GM12878 (cell line): ENCODE data around the gene UBE2M. TPM values are rescaled to one million over a fixed set of nuclear protein-coding genes. Genes with fewer than 3 reads are reported as not detected.
A peak's percentile ranks its signal among the peaks of the same experiment; 100 is the strongest.

ENCODE experiments used
- ATAC-seq: fragments of 200-7000 bp; cut with Tn5 transposase; 3 replicates; pipeline ENCODE4 v1.9.1; 2020; ENCODE audit warnings: mild to moderate bottlenecking, moderate library complexity
- BruUV-seq: library from RNA; stranded (reverse); fragments of 400-500 nt; replicated peaks from 2 replicates; lab custom pipeline; 2021; lab: Mats Ljungman, UMichigan
- CTCF ChIA-PET: fragments of 300-600 bp; sonication (Branson Sonifier 250); formaldehyde crosslinking; extraction: SDS; loops from one replicate; lab custom pipeline; 2021; ENCODE audit warnings: inconsistent platforms; lab: Yijun Ruan, JAX
- POLR2A ChIA-PET: fragments of 350-600 bp; formaldehyde crosslinking; extraction: SDS; loops from one replicate; lab custom pipeline; 2021; ENCODE audit warnings: inconsistent platforms; lab: Charles Lee
- RAD21 ChIA-PET: fragments of 300-600 bp; sonication (Branson Sonifier 250); formaldehyde crosslinking; loops from one replicate; lab custom pipeline; 2023; ENCODE audit warnings: antibody characterized with exemption; ENCODE audit not compliant: unreplicated experiment; lab: Charles Lee
- SMC1A ChIA-PET: fragments of 300-600 bp; sonication (Branson Sonifier 250); formaldehyde crosslinking; loops from one replicate; lab custom pipeline; 2023; ENCODE audit not compliant: unreplicated experiment, uncharacterized antibody; lab: Charles Lee
- DNase-seq: peaks from one replicate; pipeline ENCODE4 v3.0.0-alpha.2; 2011; ENCODE audit warnings: low read depth, low spot score
- FAIRE-seq: peaks from 3 replicates; lab custom pipeline; 2011; peaks lifted over from hg19 to GRCh38; lab: Jason Lieb, UNC
- H2AFZ ChIP-seq: 2 replicates; pipeline ENCODE4 v1.6.0; 2011; ENCODE audit warnings: low read depth, low read length, control low read depth; ENCODE audit not compliant: control insufficient read depth
- H3K27ac ChIP-seq: 2 replicates; pipeline ENCODE4 v1.5.1; 2011; ENCODE audit warnings: control low read depth; ENCODE audit not compliant: control insufficient read depth, insufficient read depth
- H3K27me3 ChIP-seq, 2 experiments: replicated peaks in 1 of 2; 2 replicates each; pipeline versions ENCODE4 v1.6.0 to v1.6.1; 2011; ENCODE audit warnings: low read length in 1 of 2; ENCODE audit not compliant: control insufficient read depth in 2 of 2, insufficient read depth in 2 of 2
- H3K36me3 ChIP-seq, 2 experiments: 2 replicates each; pipeline ENCODE4 v1.5.1; 2011; ENCODE audit warnings: low read length in 1 of 2; ENCODE audit not compliant: control insufficient read depth in 2 of 2, insufficient read depth in 2 of 2
- H3K4me1 ChIP-seq: 2 replicates; pipeline ENCODE4 v1.6.1; 2011; ENCODE audit warnings: mild to moderate bottlenecking, low read length, moderate library complexity, mixed read lengths; ENCODE audit not compliant: control insufficient read depth, insufficient read depth
- H3K4me2 ChIP-seq: 2 replicates; pipeline ENCODE4 v1.6.0; 2011; ENCODE audit warnings: control low read depth; ENCODE audit not compliant: control insufficient read depth, insufficient read depth
- H3K4me3 ChIP-seq: fragments of 200-600 bp; sonication (generic); 2 replicates; pipeline ENCODE4 v1.5.1; 2016
- H3K79me2 ChIP-seq: 2 replicates; pipeline ENCODE4 v1.6.0; 2011; ENCODE audit warnings: low read length; ENCODE audit not compliant: control insufficient read depth, insufficient read depth
- H3K9ac ChIP-seq: 2 replicates; pipeline ENCODE4 v1.8.0; 2011; ENCODE audit warnings: low read length, control low read depth, mixed read lengths; ENCODE audit not compliant: control insufficient read depth, insufficient read depth
- H3K9me3 ChIP-seq: replicated peaks from 3 replicates; pipeline ENCODE4 v1.5.1; 2011; ENCODE audit warnings: mild to moderate bottlenecking, low read length; ENCODE audit not compliant: control insufficient read depth, insufficient read depth
- H4K20me1 ChIP-seq: 2 replicates; pipeline ENCODE4 v1.6.0; 2011; ENCODE audit not compliant: control insufficient read depth, insufficient read depth
- EGR1 ChIP-seq, 2 experiments: IDR thresholded peaks; 1 replicate in 1 of 2; 2 replicates in 1 of 2; pipeline ENCODE4 v1.6.1; 2011 to 2012; ENCODE audit warnings: low read depth in 2 of 2, low read length in 2 of 2, borderline replicate concordance in 1 of 2, mild to moderate bottlenecking in 1 of 2, moderate library complexity in 1 of 2
- PML ChIP-seq: IDR thresholded peaks from 2 replicates; pipeline ENCODE4 v1.6.1; 2012; ENCODE audit warnings: low read length, inconsistent platforms
- RFX5 ChIP-seq: IDR thresholded peaks from 2 replicates; pipeline ENCODE4 v1.6.1; 2011; ENCODE audit warnings: low read depth, low read length, improper control_type of control experiment
- RUNX3 ChIP-seq: IDR thresholded peaks from 2 replicates; pipeline ENCODE4 v1.6.1; 2012; ENCODE audit warnings: low read length, inconsistent platforms
- SIN3A ChIP-seq: IDR thresholded peaks from 2 replicates; pipeline ENCODE4 v1.6.1; 2012; ENCODE audit warnings: low read depth, low read length, improper control_type of control experiment
- ZNF622 ChIP-seq: fragments of 450-650 bp; IDR thresholded peaks from 2 replicates; pipeline ENCODE4 v1.6.1; 2017; ENCODE audit warnings: mild to moderate bottlenecking, inconsistent platforms
- WGBS: methylation state at CpG from one replicate; pipeline ENCODE4 v1.1.6; 2016; ENCODE audit warnings: low lambda C conversion rate; ENCODE audit not compliant: insufficient replicate concordance, insufficient coverage; ENCODE audit errors: missing lambda C conversion rate; 5-methylcytosine and 5-hydroxymethylcytosine counted together
- in situ Hi-C: fragments of 300-500 bp; cut with MboI; formaldehyde crosslinking; loops from 9 replicates; pipeline ENCODE4 v1.14.3; 2018; ENCODE audit warnings: mixed read lengths
- intact Hi-C: fragments of 100-400 bp; cut with micrococcal nuclease; formaldehyde crosslinking; loops from one replicate; pipeline ENCODE4 v1.14.2; 2022; ENCODE audit not compliant: unreplicated experiment
- polyA plus RNA-seq, 11 experiments: library from polyadenylated mRNA; depleted of rRNA in 4 of 11; unstranded in 6 of 11; stranded (reverse) in 5 of 11; fragments of >200 nt; fragmentation: Nextera tagmentation in 4 of 11; fragmentation: Illumina TruSeq in 1 of 11; extraction: Ambion mirVana in 4 of 11; extraction: Trizol in 1 of 11; gene quantifications; 1 replicate in 1 of 11; 2 replicates in 10 of 11; pipeline versions ENCODE4 v1.2.1 to v1.2.3, GENCODE V29; 2011 to 2016; ENCODE audit warnings: inconsistent platforms in 2 of 11, missing spikeins in 2 of 11, low read depth in 1 of 11
- total RNA-seq, 4 experiments: library from RNA; depleted of rRNA in 3 of 4; stranded (reverse); fragments of >200 nt in 3 of 4; fragmentation: Illumina TruSeq in 1 of 4; extraction: Trizol in 1 of 4; gene quantifications; 2 replicates each; pipeline versions ENCODE4 v1.2.1 to v1.2.3, GENCODE V29; 2013 to 2021
- TF ChIP-seq, protein P1 (sequence below): IDR thresholded peaks from 2 replicates; pipeline ENCODE4 v1.6.1; 2011; ENCODE audit warnings: borderline replicate concordance, low read depth, mild to moderate bottlenecking, moderate library complexity, low read length; ENCODE audit not compliant: insufficient read depth, poor library complexity, severe bottlenecking
- TF ChIP-seq, protein P2 (sequence below): fragments of 150-350 bp; IDR thresholded peaks from 2 replicates; pipeline ENCODE4 v1.6.1; 2016; ENCODE audit warnings: low read depth, low read length

Gene UBE2M
- total and polyA plus RNA-seq, 10 of the 15 experiments (the other 5 are each of a cell fraction or from before 2014, with no cell fraction given): 1.4 to 105 (median 73.9) TPM

DNA sequence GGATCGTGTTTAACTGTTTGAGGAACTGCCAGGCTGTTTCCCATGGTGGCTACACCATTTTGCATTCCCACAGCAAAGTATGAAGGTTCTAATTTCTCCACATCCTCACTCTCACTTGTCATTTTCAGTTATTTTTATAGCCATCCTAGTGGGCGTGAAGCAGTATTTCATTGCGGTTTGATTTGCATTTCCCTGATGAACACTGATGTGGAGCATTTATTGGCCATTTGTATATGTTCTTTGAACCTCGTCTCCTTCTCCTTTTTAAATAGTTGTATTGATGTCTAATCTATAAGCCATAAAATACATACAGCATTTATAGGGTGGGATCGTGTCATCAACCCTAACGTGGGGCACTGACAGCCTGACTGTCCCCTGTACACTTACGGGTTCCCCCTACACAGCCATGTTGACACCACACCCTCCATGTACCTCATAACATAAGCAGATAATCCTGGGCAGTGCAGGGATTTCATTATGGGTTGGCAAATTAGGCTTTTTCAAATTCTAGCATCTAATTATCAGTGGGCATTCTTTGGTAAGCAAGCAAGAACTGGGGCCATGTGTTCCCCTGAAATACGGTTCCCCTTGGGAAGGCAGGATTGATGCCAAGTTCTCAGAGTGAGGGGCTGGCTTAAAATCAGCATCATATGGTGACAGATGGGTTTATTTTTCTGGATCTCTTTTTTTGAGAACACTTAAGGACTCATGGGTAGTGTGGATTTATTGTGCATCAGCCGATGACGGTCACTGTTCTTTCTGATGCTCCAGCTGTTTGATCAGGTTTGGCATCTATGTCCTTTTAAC, 27.2 kb downstream of the UBE2M start:
- Histone ChIP-seq H3K9me3 (no peaks in the 10 kb centered on the region), H3K27ac (no peak overlapping the region), H4K20me1 (no peaks in the 10 kb centered on the region), H3K79me2 (no peaks in the 10 kb centered on the region), H3K4me3 (no peak overlapping the region), H2AFZ (no peak overlapping the region), H3K4me1 (no peaks in the 10 kb centered on the region), H3K27me3 (no peaks in the 10 kb centered on the region), H3K9ac (no peak overlapping the region), H3K36me3 (no peaks in the 10 kb centered on the region), H3K4me2 (no peak overlapping the region)
- DNase-seq (no peak), FAIRE-seq (no peak), ATAC-seq (no peak)
- intact Hi-C loops: no loop called here
- no TSS peak for BruUV-seq
- 10% methylated on average over 10 of the region's 10 CpGs for WGBS
- TF ChIP-seq RFX5: no peak
- no peak for TF ChIP-seq PML
- no peak for TF ChIP-seq SIN3A
- TF ChIP-seq, protein P1, sequence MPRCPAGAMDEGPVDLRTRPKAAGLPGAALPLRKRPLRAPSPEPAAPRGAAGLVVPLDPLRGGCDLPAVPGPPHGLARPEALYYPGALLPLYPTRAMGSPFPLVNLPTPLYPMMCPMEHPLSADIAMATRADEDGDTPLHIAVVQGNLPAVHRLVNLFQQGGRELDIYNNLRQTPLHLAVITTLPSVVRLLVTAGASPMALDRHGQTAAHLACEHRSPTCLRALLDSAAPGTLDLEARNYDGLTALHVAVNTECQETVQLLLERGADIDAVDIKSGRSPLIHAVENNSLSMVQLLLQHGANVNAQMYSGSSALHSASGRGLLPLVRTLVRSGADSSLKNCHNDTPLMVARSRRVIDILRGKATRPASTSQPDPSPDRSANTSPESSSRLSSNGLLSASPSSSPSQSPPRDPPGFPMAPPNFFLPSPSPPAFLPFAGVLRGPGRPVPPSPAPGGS: no peak
- TF ChIP-seq, protein P2, sequence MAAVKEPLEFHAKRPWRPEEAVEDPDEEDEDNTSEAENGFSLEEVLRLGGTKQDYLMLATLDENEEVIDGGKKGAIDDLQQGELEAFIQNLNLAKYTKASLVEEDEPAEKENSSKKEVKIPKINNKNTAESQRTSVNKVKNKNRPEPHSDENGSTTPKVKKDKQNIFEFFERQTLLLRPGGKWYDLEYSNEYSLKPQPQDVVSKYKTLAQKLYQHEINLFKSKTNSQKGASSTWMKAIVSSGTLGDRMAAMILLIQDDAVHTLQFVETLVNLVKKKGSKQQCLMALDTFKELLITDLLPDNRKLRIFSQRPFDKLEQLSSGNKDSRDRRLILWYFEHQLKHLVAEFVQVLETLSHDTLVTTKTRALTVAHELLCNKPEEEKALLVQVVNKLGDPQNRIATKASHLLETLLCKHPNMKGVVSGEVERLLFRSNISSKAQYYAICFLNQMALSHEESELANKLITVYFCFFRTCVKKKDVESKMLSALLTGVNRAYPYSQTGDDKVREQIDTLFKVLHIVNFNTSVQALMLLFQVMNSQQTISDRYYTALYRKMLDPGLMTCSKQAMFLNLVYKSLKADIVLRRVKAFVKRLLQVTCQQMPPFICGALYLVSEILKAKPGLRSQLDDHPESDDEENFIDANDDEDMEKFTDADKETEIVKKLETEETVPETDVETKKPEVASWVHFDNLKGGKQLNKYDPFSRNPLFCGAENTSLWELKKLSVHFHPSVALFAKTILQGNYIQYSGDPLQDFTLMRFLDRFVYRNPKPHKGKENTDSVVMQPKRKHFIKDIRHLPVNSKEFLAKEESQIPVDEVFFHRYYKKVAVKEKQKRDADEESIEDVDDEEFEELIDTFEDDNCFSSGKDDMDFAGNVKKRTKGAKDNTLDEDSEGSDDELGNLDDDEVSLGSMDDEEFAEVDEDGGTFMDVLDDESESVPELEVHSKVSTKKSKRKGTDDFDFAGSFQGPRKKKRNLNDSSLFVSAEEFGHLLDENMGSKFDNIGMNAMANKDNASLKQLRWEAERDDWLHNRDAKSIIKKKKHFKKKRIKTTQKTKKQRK: no peak
- peak; percentile 25; the same call in 1 of the 2 replicates for TF ChIP-seq RUNX3
- no peak for TF ChIP-seq EGR1 (IDR thresholded peaks at IDR 0.05; ENCODE audit: borderline replicate concordance in 1 of 2, low read depth in 2 of 2, low read length in 2 of 2)
- no peak for TF ChIP-seq ZNF622
- in situ Hi-C loops: no loop called here
- ChIA-PET POLR2A (interaction anchor here (0.7 kb wide), 1 partner anchor 78 kb away, joined by 3 read pairs; no protein-coding TSS in a partner anchor), SMC1A (interaction anchor here (1.6 kb wide), 1 partner anchor 10 kb away, joined by 4 read pairs; no protein-coding TSS in a partner anchor), RAD21 (no interaction called here), CTCF (no interaction called here)
